WTC11 (cell line): Measurements from ENCODE around the gene GABRQ.
"Not testable (repeated sequence)": the region's sequence is repeated elsewhere in the genome, so short reads cannot be mapped to it uniquely, and the experiment has no call there.

Experiments used
- E2F1 ChIP-seq: sonication (generic); formaldehyde crosslinking; IDR thresholded peaks from 2 replicates; pipeline ENCODE4 v1.8.0; 2022; ENCODE audit warnings: mild to moderate bottlenecking, missing genetic modification reagents
- ELF4 ChIP-seq: sonication (generic); formaldehyde crosslinking; IDR thresholded peaks from 2 replicates; pipeline ENCODE4 v1.8.1; 2022; ENCODE audit warnings: low read depth, mild to moderate bottlenecking, moderate library complexity, missing genetic modification reagents
- SP1 ChIP-seq: sonication (generic); formaldehyde crosslinking; conservative IDR thresholded peaks from 2 replicates; pipeline ENCODE4 v1.8.1; 2022; ENCODE audit warnings: missing genetic modification reagents
- TF ChIP-seq, protein P1 (sequence below): sonication (generic); formaldehyde crosslinking; IDR thresholded peaks from 2 replicates; pipeline ENCODE4 v1.8.1; 2022; ENCODE audit warnings: low read depth, missing genetic modification reagents, borderline replicate concordance

- TF ChIP-seq, protein P1, sequence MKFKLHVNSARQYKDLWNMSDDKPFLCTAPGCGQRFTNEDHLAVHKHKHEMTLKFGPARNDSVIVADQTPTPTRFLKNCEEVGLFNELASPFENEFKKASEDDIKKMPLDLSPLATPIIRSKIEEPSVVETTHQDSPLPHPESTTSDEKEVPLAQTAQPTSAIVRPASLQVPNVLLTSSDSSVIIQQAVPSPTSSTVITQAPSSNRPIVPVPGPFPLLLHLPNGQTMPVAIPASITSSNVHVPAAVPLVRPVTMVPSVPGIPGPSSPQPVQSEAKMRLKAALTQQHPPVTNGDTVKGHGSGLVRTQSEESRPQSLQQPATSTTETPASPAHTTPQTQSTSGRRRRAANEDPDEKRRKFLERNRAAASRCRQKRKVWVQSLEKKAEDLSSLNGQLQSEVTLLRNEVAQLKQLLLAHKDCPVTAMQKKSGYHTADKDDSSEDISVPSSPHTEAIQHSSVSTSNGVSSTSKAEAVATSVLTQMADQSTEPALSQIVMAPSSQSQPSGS (CRISPR knock-in tag), result not testable (repeated sequence)
- TF ChIP-seq ELF4; E2F1 (CRISPR knock-in tag); SP1 (CRISPR knock-in tag): not testable (repeated sequence)
Measured at GRCh38 chrX:152706500-152706899, 68.8 kb downstream of the GABRQ start.
